Mesodermal cell (in vitro differentiated cells): ENCODE measurements around the gene TEX30.

Source experiments
- H3K27ac ChIP-seq: 2 replicates; pipeline ENCODE4 v1.7.0; 2013; ENCODE audit warnings: mild to moderate bottlenecking, low read depth, low read length, moderate library complexity; ENCODE audit not compliant: severe bottlenecking
- H3K36me3 ChIP-seq: 2 replicates; pipeline ENCODE4 v1.7.1; 2013; ENCODE audit warnings: mild to moderate bottlenecking, low read length, moderate library complexity; ENCODE audit not compliant: control insufficient read depth, insufficient read depth
- H3K4me1 ChIP-seq: one replicate; pipeline ENCODE4 v1.7.1; 2013; ENCODE audit warnings: mild to moderate bottlenecking, low read length; ENCODE audit not compliant: insufficient read depth, control insufficient read depth, poor library complexity, severe bottlenecking
- H3K4me3 ChIP-seq: 2 replicates; pipeline ENCODE4 v1.7.0; 2013; ENCODE audit warnings: low read length, control low read depth, mild to moderate bottlenecking; ENCODE audit not compliant: insufficient read depth, poor library complexity, severe bottlenecking; ENCODE audit errors: extremely low read depth
- H3K9me3 ChIP-seq: 2 replicates; pipeline ENCODE4 v1.7.1; 2013; ENCODE audit warnings: mild to moderate bottlenecking, low read length, moderate library complexity; ENCODE audit not compliant: control insufficient read depth
- WGBS, 2 experiments: methylation state at CpG; one replicate each; pipeline ENCODE4 v1.1.5; 2013; ENCODE audit warnings: missing lambda C conversion rate in 2 of 2; ENCODE audit not compliant: insufficient coverage in 2 of 2; 5-methylcytosine and 5-hydroxymethylcytosine counted together

TEX30 gene

DNA sequence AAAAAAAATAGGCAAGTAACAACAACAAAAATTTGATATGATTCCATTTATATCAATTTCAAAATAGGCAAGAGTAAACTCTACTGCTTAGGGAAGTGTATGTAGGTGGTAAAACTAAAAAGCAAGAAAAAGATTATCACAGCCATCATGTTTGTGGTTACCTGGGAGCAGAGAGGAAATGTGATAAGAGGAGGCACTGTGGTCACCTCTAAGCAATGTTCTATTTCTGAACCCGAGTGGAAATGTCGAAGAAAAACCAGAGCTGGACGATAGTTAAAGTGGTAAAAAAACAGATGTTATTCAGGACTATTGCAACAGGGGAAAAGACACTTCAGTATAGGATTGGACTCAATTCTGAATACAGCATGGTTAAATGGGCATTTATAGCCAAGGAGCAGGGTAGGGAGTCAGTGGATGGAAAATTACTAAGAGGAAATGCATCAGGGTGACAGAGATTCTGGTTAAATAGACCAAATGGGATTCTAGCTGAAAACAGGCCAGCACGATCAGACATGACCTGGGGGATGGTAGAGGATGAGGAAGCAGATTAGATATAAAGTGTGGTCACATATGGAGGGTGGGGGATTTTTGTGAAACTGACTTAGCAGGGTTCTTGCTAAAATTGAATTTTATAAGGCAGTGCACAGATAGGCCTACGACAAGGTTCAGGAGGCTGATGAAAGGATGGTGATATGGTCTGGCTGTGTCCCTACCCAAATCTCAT lies 6.0 kb upstream of the TEX30 start:
- H3K4me1 ChIP-seq = no peaks in the 10 kb centered on the region
- 88 to 94% methylated on average over 4 to 5 of the region's 5 CpGs for WGBS, 2 experiments
- H3K36me3 ChIP-seq = peaks cover 7% of the 10 kb centered on the region
- H3K9me3 ChIP-seq = peaks cover 8% of the 10 kb centered on the region
- H3K27ac ChIP-seq = no peak overlapping the region
- no peak overlapping the region for H3K4me3 ChIP-seq

DNA sequence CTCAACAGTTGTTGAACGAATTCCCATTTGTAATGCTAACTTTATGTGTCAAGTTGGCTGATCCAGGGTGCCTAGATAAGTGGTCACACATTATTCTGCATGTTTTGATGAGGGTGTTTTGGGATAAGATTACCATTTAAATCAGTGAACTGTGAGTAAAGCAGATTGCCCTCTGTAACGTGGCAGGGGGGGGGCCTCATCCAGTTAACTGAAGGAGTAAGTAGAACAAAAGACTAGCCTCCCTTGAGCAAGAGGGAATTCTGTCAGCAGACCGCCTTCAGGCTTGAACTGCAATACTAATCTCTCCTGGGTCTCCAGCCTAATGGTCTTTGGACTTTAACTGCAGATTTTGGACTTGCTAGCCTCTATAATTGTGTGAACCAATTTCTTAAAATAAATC lies 4.2 kb upstream of the TEX30 start:
- Histone ChIP-seq H3K9me3 (peaks cover 8% of the 10 kb centered on the region), H3K4me3 (no peak overlapping the region), H3K36me3 (no peaks in the 10 kb centered on the region), H3K27ac (no peak overlapping the region), H3K4me1 (no peaks in the 10 kb centered on the region)
- WGBS, 2 experiments = 83 to 90% methylated on average over 3 of the region's 3 CpGs

DNA sequence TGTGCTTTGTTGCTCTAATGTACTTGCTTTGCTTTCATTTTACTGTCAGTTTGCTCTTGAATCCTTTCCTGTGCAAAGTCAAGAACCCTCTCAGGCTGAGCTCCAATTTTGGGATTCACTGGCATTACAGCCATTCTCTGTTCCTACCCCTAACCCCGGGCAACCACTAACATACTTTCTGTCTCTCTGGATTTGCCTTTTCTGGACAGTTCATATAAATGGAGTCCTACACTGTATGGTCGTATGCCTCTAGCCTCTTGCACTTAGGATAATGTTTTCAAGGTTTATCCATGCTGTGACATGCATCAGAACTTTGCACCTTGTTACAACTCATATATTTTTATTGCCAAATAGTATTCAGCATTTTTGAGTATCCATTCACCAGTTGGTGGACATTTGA lies 2.7 kb upstream of the TEX30 start:
- Histone ChIP-seq H3K4me1 (no peaks in the 10 kb centered on the region), H3K9me3 (peaks cover 2% of the 10 kb centered on the region), H3K27ac (no peak overlapping the region), H3K36me3 (peaks cover 3% of the 10 kb centered on the region), H3K4me3 (no peak overlapping the region)
- WGBS, 2 experiments = 67 to 100% methylated on average over 1 of the region's 2 CpGs

DNA sequence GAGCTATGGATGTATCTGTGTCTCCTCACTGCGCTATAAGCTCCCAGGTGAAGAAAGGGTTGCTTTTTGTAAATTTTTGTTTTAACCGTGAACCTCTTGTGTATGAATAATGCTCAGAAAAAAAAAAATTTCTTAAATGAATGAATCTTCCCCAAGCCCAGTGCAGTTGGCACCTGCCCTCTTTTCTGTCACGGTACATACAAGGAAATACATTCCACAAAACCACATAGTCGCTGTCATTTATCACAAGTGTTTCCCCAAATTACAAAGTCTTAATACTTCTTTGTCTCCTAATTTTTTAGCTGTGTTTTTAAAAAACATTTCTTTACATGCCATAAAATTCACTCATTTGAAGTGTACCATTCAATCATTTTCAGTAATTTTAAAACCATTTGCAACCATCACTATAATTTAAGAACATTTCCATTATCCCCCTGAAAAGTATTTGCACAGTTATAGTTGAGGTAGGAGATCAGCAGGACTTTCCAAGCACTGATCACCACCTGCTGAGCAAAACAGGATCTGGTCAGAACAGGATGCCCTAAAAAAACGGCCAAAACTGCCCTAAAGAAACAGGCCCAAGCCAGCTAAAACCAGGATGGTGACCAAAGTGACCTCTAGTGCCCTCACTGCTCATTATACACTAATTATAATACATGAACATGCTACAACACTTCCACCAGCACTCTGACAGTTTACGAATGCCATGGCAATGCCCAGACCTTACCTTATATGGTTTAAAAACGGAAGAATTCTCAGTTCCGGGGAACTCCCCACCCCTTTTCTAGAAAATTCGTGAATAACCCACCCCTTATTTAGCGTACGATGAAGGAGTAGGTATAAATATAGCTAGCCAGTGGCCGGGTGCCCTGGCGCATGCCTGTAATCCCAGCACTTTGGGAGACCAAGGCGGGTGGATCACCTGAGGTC lies 1.3 kb upstream of the TEX30 start:
- Histone ChIP-seq H3K9me3 (no peaks in the 10 kb centered on the region), H3K27ac (no peak overlapping the region), H3K36me3 (peaks cover 3% of the 10 kb centered on the region), H3K4me3 (no peak overlapping the region), H3K4me1 (peaks cover 4% of the 10 kb centered on the region)
- 91% methylated on average over 7 to 9 of the region's 14 CpGs for WGBS, 2 experiments

DNA sequence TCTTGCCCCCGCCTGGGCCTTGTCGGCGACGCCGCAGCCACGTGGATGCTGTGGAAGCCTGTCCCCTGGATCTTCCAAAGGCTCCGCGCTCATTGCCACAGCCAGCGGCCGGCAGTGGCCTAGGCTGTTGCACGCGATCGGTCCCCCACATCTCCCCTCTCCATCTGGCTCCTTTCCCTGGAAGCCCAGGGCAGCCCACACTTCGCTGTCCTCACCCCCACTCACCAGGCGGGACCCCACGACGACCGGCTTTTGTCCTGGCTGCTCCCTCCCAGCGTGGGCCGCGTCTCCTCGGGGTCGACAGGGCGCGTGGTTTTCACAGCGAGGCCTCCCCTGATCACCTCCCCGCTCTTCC lies 605 bp upstream of the TEX30 start:
- WGBS, 2 experiments = 97 to 98% methylated on average over 19 to 26 of the region's 27 CpGs
- Histone ChIP-seq H3K4me3 (no peak overlapping the region), H3K27ac (no peak overlapping the region)

DNA sequence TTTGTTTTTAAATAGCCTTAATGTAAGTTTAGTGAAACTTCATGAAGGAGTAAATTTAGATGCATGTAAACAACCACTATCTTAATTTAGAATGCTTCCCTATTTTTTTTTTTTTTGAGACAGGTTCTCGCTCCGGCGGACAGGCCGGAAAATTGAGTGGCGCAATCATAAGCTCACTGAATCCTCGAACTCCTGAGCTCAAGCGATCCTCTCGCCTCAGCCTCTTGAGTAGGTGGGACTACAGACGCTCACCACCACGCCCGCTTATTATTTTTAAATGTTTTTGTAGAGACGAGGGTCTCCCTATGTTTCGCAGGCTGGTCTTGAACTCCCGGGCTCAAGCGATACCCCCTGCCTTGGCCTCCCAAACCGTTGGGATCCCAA lies 1.6 kb downstream of the TEX30 start:
- Histone ChIP-seq H3K4me1 (peaks cover 4% of the 10 kb centered on the region), H3K27ac (no peak overlapping the region), H3K4me3 (no peak overlapping the region), H3K9me3 (no peaks in the 10 kb centered on the region), H3K36me3 (peaks cover 10% of the 10 kb centered on the region)
- WGBS, 2 experiments = 97 to 99% methylated on average over 15 to 16 of the region's 16 CpGs

More for the DNA sequence above, 605 bp upstream of the TEX30 start:
- Histone ChIP-seq H3K36me3 (peaks cover 3% of the 10 kb centered on the region), H3K4me1 (peaks cover 4% of the 10 kb centered on the region), H3K9me3 (no peaks in the 10 kb centered on the region)

DNA sequence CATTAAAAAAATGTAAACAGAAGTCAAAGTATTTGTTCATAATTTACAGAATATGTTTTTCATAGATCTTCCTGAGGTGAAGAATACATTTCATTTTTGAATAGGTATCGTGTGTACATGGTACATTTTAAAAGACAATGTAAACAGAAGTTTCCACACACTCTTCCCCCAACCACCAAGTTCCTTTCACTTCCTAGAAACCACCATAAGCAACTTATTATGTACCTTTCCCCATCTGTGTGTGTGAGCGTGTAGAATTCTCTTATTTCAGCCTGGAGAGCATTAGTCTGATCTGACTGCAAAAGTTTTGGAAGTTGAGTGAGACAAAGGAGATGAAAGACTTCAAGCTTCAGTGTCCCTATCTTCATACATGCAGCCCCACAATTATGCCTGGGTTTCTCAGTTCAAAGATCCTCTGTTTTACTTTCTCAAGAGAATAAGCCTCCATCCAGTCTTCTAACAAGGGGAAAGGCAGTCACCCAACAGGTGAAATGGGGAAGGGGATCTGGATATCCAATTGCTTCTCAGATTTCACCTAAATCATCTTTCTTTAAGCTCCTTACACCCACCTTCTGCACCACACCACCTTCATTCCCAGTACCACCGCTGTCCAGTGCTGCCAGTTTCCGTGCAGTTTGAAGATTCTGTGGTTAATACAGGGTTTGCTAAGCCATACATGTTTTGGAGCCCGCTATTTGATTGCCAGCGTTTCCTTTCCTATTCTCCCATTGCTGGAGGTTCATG lies 2.1 kb downstream of the TEX30 start:
- Histone ChIP-seq H3K4me3 (no peak overlapping the region), H3K4me1 (peaks cover 4% of the 10 kb centered on the region), H3K9me3 (no peaks in the 10 kb centered on the region), H3K36me3 (peaks cover 10% of the 10 kb centered on the region), H3K27ac (no peak overlapping the region)
- no CpG with 5 or more reads among the region's 6 CpGs for WGBS, 2 experiments

DNA sequence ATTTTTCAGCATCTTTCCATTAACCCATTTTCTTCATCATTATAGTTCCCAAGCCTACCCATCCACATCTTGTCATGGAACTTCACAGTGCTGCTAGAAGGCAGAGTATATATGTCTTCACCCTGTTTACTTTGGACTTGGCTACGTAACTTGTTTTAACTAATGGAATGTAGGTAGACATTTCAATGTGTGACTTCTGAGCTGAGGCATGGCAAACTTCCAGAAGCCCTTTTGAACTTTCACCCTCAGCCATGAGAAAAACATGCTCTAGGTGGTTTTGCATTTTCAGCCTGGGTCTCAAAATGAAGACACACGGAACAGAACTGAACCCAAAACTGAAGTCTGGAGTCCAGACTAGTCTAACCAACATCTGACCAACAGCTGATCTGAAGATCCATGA lies 3.2 kb downstream of the TEX30 start:
- no peak overlapping the region for H3K4me3 ChIP-seq
- 94 to 100% methylated on average over 2 of the region's 2 CpGs for WGBS, 2 experiments
- H3K9me3 ChIP-seq = no peaks in the 10 kb centered on the region
- no peak overlapping the region for H3K27ac ChIP-seq
- peaks cover 4% of the 10 kb centered on the region for H3K4me1 ChIP-seq
- H3K36me3 ChIP-seq = peaks cover 10% of the 10 kb centered on the region

DNA sequence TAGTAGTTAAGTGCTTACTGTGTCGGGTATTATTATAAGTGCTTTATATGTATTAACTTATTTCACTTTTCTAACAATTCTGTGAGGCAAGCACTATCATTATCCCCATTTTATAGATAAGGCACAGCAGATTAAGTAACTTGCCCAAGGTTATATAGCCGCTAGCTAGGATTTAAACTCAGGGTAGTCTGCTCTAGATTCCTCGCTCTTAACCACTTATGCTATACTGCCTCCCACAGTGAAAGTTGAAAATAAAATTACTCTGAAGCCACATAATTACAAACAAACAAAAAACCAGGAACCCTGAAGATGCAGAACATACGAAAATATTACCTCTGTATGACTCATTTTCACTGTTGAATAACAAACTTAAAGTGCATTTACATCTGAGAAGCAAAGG lies 3.9 kb downstream of the TEX30 start:
- WGBS, 2 experiments = 67% methylated on average over 1 of the region's 4 CpGs; no CpG with 5 or more reads in 1 of the 2 experiments

DNA sequence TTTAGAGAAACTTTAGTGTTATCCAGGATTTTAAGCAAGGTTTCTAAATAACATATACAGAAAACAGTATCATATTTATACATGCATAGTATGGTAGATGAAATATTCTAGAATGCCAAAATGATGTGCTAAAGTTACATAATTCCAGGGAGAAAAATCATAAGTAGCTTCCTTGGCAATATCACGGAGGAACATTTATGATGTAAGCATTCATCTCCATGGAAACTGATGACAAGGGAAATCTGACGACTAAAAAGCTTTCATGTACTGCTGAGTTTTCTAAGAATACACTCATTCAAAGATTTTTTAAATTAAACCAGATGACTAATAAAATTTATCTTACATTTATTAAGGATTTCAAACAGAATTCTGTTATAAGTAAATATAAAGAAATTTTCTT lies 4.7 kb downstream of the TEX30 start:
- Histone ChIP-seq H3K27ac (no peak overlapping the region), H3K9me3 (no peaks in the 10 kb centered on the region), H3K4me1 (peaks cover 4% of the 10 kb centered on the region), H3K4me3 (no peak overlapping the region), H3K36me3 (peaks cover 10% of the 10 kb centered on the region)
- 90 to 100% methylated on average over 1 to 2 of the region's 2 CpGs for WGBS, 2 experiments

More for the DNA sequence above, 3.9 kb downstream of the TEX30 start:
- no peaks in the 10 kb centered on the region for H3K9me3 ChIP-seq
- H3K4me3 ChIP-seq = no peak overlapping the region
- peaks cover 4% of the 10 kb centered on the region for H3K4me1 ChIP-seq
- H3K36me3 ChIP-seq = peaks cover 10% of the 10 kb centered on the region
- no peak overlapping the region for H3K27ac ChIP-seq
